ENCODE results near the gene UROC1. TPM values are rescaled to one million over a fixed set of nuclear protein-coding genes. Genes with fewer than 3 reads are reported as not detected.
A peak's percentile ranks its signal among the peaks of the same experiment; 100 is the strongest.

The UROC1 gene
- total and polyA plus RNA-seq, 9 of the 15 experiments (the other 6 are each of a cell fraction or from before 2014, with no cell fraction given) = not detected

DNA sequence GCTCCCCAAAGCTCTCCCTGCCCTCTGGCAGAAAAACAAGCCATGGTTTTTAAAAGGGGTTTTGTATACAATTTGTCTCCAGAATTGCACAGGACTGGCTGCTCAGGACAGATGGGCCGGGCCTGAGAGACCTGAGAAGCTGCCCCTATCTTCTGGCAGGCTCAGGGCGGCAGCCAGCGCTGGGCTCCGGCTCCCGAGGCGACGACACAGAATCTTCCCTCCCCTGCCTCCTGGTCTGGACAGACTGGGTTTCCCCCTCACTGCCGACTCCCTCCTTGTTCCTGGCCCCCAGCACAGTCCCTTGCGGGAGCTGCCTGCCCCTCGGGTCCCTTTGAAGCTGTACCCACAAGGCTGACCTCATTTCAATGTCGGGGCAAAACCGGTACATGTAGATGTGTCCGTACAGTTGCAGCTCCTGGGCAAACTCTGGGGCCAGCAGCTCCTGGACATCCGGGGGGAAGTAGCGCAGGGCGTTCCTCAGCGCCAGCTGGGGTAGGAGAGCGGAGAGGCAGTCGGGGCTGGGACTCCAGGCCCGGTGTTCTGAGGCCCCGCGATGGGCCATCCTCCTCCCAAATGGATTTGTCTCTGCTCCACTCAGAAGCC lies 7.2 kb downstream of the UROC1 start:
- TF ChIP-seq U2AF2 (optimal IDR thresholded peaks at IDR 0.05; ENCODE audit: low read depth, low read length) (no peak), KHSRP (IDR thresholded peaks at IDR 0.05) (no peak), PHB2 (IDR thresholded peaks at IDR 0.05; ENCODE audit: low read depth) (no peak), TARDBP (IDR thresholded peaks at IDR 0.05) (no peak), PTTG1 (tag; IDR thresholded peaks at IDR 0.05; ENCODE audit: low read depth) (no peak), ZNF324 (CRISPR knock-in tag; IDR thresholded peaks at IDR 0.05) (no peak), NBN (IDR thresholded peaks at IDR 0.05; ENCODE audit: low read depth) (no peak), CEBPB (tag; IDR thresholded peaks at IDR 0.05) (no peak)
- TF ChIP-seq, protein P1, sequence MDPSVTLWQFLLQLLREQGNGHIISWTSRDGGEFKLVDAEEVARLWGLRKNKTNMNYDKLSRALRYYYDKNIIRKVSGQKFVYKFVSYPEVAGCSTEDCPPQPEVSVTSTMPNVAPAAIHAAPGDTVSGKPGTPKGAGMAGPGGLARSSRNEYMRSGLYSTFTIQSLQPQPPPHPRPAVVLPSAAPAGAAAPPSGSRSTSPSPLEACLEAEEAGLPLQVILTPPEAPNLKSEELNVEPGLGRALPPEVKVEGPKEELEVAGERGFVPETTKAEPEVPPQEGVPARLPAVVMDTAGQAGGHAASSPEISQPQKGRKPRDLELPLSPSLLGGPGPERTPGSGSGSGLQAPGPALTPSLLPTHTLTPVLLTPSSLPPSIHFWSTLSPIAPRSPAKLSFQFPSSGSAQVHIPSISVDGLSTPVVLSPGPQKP (CRISPR knock-in tag; IDR thresholded peaks at IDR 0.05) = no peak
- no peak overlapping the region for H2AFZ ChIP-seq (ENCODE audit: low read depth, low read length)
- in situ Hi-C loops (cut with MboI) (no loop called here), intact Hi-C loops (cut with micrococcal nuclease) (no loop called here)
- no TSS peak for BruUV-seq (replicated peaks)
- H3K9ac ChIP-seq (ENCODE audit: insufficient read depth in 1 of 2, low read depth in 2 of 2, low read length in 2 of 2) = peak overlapping the region in 1 of 2 experiments; percentile 5; a peak in 1 of 4 replicates
- H3K4me1 ChIP-seq (replicated peaks in 1 of 2; ENCODE audit: control insufficient read depth in 2 of 2, insufficient read depth in 2 of 2, low read length in 2 of 2) = peaks cover 0 to 11% of the 10 kb centered on the region in 2 experiments; a peak in 2 of 5 replicates
- FAIRE-seq (no peak), DNase-seq (ENCODE audit: extremely low read depth in 1 of 4, low spot score in 3 of 4) (no peak), ATAC-seq (no peak)
- POLR2A ChIA-PET = no interaction called here
- 9% methylated on average over 15 of the region's 22 CpGs for WGBS (ENCODE audit: insufficient coverage, low coverage, missing lambda C conversion rate)
- H3K27ac ChIP-seq (ENCODE audit: extremely low read depth, low read depth, low read length) = no peak overlapping the region
- H3K9me1 ChIP-seq (ENCODE audit: control insufficient read depth, insufficient read depth, low read length) = no peaks in the 10 kb centered on the region
- no peak overlapping the region for H3K4me3 ChIP-seq
- peaks cover 5 to 45% of the 10 kb centered on the region in 2 experiments; a peak in 4 of 5 replicates for H3K27me3 ChIP-seq (ENCODE audit: control insufficient read depth in 2 of 2, insufficient read depth in 2 of 2, low read length in 2 of 2)
- H3K36me3 ChIP-seq (ENCODE audit: control insufficient read depth, insufficient read depth, low read length) = no peaks in the 10 kb centered on the region
- CTCF ChIA-PET (ENCODE audit: low intra/inter-chr PET ratio) = no interaction called here
- no peaks in the 10 kb centered on the region for H3K9me3 ChIP-seq (replicated peaks; ENCODE audit: control insufficient read depth, insufficient read depth, low read depth, low read length)
- no peaks in the 10 kb centered on the region; the same call in 1 of the 2 replicates for H4K20me1 ChIP-seq (replicated peaks; ENCODE audit: control insufficient read depth, insufficient read depth, low read length)
- no peak overlapping the region for H3K4me2 ChIP-seq (ENCODE audit: insufficient read depth, low read length)
- H3K79me2 ChIP-seq (ENCODE audit: control insufficient read depth, insufficient read depth, low read length) = no peaks in the 10 kb centered on the region
